Kasumi-1 (cell line): ENCODE data around the gene CEP295NL.

Experiments used
- DNase-seq, 2 experiments: peaks; one replicate each; lab custom pipeline; 2025; lab: John Stamatoyannopoulos, UW

CEP295NL gene

GRCh38 chr17:78865682-78866390, 37.2 kb downstream of the CEP295NL start:
- peak; percentile 75 to 77 for DNase-seq

GRCh38 chr17:78864117-78864516, 38.9 kb downstream of the CEP295NL start:
- DNase-seq: no peak

GRCh38 chr17:78862073-78863023, 40.7 kb downstream of the CEP295NL start:
- no peak for DNase-seq

- DNase-seq: no peak
Observed at GRCh38 chr17:78861229-78861628, 41.8 kb downstream of the CEP295NL start.

GRCh38 chr17:78859051-78859450, 44.0 kb downstream of the CEP295NL start:
- no peak for DNase-seq

GRCh38 chr17:78857266-78857665, 45.7 kb downstream of the CEP295NL start:
- no peak for DNase-seq

DNA sequence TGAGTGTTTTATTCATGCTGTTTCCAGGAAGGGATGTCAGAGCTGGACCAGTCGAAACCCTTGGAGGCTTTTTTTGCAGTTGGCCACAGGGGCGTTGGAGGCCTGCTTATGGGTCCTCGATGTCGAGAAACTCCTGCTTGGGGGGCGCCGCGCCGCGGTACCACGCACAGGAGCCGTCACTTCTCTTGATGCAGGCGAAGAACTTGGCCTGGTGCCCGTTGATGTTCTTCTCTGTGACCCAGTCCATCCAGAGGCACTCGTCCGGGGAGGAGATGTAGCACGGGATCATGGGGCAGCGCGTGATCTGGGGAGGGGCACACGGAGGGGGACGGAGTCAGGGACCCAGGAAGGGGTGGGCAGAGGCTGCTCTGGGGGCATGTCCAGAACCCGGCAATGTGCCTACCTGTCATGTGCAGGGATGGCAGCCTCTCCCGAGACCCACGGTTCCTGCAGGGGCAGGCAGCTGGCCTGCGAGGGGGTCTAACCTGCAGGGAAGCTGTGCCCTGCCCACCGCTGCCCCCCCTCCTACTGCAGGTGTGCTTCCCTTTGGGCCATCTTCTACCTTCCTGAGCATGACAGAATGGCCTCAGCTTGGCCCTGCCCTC, 47.3 kb downstream of the CEP295NL start:
- no peak for DNase-seq

- DNase-seq: no peak
Observed at GRCh38 chr17:78854508-78854907, 48.5 kb downstream of the CEP295NL start.

GRCh38 chr17:78853926-78854394, 49.0 kb downstream of the CEP295NL start:
- DNase-seq: no peak

GRCh38 chr17:78852709-78853121, 50.3 kb downstream of the CEP295NL start:
- no peak for DNase-seq

DNA sequence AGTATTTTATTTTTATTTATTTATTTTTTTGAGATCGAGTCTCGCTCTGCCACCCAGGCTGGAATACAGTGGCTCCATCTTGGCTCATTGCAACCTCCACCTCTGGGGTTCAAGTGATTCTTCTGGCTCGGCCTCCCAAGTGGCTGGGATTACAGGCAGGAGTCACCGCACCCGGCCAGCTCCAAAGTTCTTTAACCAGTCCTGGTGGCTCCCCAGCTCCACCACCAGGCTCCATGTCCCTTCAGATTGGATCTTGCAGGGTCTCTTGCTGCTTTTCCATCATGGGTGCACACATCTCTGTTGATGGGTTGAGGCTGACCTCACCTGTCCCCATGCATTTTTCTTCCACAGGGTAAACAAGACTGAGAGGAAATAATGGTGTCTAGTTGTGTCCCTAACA, 54.0 kb downstream of the CEP295NL start:
- DNase-seq: no peak

DNA sequence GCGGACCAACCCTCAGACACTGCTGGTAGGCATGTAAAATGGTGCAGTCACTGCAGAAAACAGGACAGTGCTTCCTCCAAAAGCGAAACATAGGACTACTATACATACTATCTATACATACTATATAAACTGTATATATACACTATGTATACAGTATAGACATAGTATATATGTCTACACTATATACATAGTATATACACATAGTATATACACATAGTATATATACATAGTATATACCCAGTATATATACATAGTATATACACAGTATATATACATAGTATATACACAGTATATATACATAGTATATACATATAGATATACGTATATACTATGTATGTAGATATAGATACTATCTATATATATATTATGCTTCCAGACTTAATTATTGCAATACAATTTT, 55.9 kb downstream of the CEP295NL start:
- no peak for DNase-seq

- no peak for DNase-seq
Observed at GRCh38 chr17:78844301-78845005, 58.5 kb downstream of the CEP295NL start.

DNA sequence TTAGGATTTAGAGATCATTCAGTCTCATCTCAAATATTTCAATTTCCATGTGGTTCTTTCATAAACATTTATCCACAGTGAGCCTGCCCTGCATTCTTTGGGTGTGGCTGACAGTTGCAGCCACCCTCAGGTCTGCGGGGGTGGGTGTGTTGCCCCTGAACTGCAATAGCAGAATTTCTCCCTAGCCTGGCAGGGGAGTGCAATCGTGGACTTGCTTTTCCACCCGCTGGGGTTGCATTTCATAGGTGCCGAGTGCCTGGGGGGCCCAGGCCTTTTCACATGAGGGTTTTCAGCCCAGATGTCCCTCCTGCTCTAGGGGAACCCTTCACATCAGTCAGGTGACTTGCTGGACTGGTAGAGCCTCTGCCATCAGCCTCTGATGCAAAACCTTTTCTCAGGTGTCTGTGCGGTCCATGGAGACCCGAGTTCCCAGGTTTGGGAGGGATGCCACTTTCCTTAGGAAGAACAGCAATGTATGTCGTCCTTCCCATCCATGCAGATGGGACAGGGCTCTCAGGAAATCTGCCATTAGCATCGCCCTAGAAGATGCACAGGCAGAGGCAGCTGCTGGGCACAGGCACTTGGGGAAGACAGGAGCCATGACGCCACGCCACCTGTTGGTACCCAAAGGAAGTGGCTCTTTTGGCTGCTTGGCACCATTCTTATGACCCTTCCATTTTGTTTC, 60.0 kb downstream of the CEP295NL start:
- peak; percentile 77 to 83 for DNase-seq

- DNase-seq: peak; percentile 99
Observed at GRCh38 chr17:78840780-78841611, 62.0 kb downstream of the CEP295NL start, which contains the start of gene USP36. USP36 (minus strand) TSS chr17:78840814; CDS start chr17:78836363, 4,451 bp downstream.
